GM23338 (cell line): ENCODE results near the gene MRPL52. TPM values are rescaled to one million over a fixed set of nuclear protein-coding genes. Genes with fewer than 3 reads are reported as not detected.
"Not testable (repeated sequence)": the region's sequence is repeated elsewhere in the genome, so short reads cannot be mapped to it uniquely, and the experiment has no call there.

Experiments used
- ATAC-seq: fragments of 200-7000 bp; cut with Tn5 transposase; 3 replicates; pipeline ENCODE4 v1.9.1; 2020
- DNase-seq: peaks from one replicate; pipeline ENCODE4 v3.0.0-alpha.2; 2015; ENCODE audit warnings: low spot score
- H2AFZ ChIP-seq: fragments of 200-600 bp; sonication (generic); 2 replicates; pipeline ENCODE4 v1.8.0; 2016; ENCODE audit warnings: antibody characterized with exemption, mild to moderate bottlenecking, moderate library complexity
- H3F3A ChIP-seq: fragments of 200-600 bp; sonication (generic); replicated peaks from 2 replicates; pipeline ENCODE4 v1.8.0; 2017; ENCODE audit warnings: antibody characterized with exemption, mixed run types, low read depth
- H3K27ac ChIP-seq: fragments of 200-600 bp; sonication (generic); 2 replicates; pipeline ENCODE4 v1.6.1; 2016; ENCODE audit warnings: low read depth
- H3K27me3 ChIP-seq: fragments of 200-600 bp; sonication (generic); 2 replicates; pipeline ENCODE4 v1.8.0; 2016; ENCODE audit warnings: mild to moderate bottlenecking, mixed run types, moderate library complexity; ENCODE audit not compliant: insufficient read depth
- H3K36me3 ChIP-seq: fragments of 200-600 bp; sonication (generic); 2 replicates; pipeline ENCODE4 v1.8.0; 2016; ENCODE audit warnings: mild to moderate bottlenecking; ENCODE audit not compliant: insufficient read depth
- H3K4me1 ChIP-seq: fragments of 200-600 bp; sonication (generic); 2 replicates; pipeline ENCODE4 v1.8.0; 2016; ENCODE audit warnings: mild to moderate bottlenecking, moderate library complexity; ENCODE audit not compliant: insufficient read depth
- H3K4me2 ChIP-seq: fragments of 200-600 bp; sonication (generic); 2 replicates; pipeline ENCODE4 v1.7.1; 2017; ENCODE audit warnings: mixed run types
- H3K4me3 ChIP-seq: fragments of 200-600 bp; sonication (generic); 2 replicates; pipeline ENCODE4 v1.6.1; 2016; ENCODE audit warnings: mixed run types
- H3K79me2 ChIP-seq: fragments of 200-600 bp; sonication (generic); replicated peaks from 2 replicates; pipeline ENCODE4 v1.8.0; 2017; ENCODE audit warnings: mild to moderate bottlenecking; ENCODE audit not compliant: insufficient read depth
- H3K9me2 ChIP-seq: fragments of 200-600 bp; sonication (generic); 2 replicates; pipeline ENCODE4 v1.8.0; 2017; ENCODE audit not compliant: insufficient read depth
- H4K20me1 ChIP-seq: fragments of 200-600 bp; sonication (generic); replicated peaks from 2 replicates; pipeline ENCODE4 v1.8.0; 2017; ENCODE audit warnings: mild to moderate bottlenecking; ENCODE audit not compliant: insufficient read depth
- H3K27ac Mint-ChIP-seq: 2 replicates; pipeline ENCODE4 v1.8.0; 2020; ENCODE audit warnings: inconsistent platforms, mild to moderate bottlenecking, moderate library complexity, mixed read lengths
- H3K27me3 Mint-ChIP-seq: 3 replicates; pipeline ENCODE4 v1.8.0; 2022; ENCODE audit warnings: low read depth, mild to moderate bottlenecking, moderate library complexity, mixed read lengths, inconsistent platforms; ENCODE audit not compliant: insufficient read depth, poor library complexity
- H3K36me3 Mint-ChIP-seq: 3 replicates; pipeline ENCODE4 v1.8.0; 2021; ENCODE audit warnings: low read depth, mild to moderate bottlenecking, inconsistent platforms, moderate library complexity, mixed read lengths
- H3K4me1 Mint-ChIP-seq: 3 replicates; pipeline ENCODE4 v1.8.0; 2020; ENCODE audit warnings: mild to moderate bottlenecking, inconsistent platforms, mixed read lengths
- H3K4me3 Mint-ChIP-seq: 3 replicates; pipeline ENCODE4 v1.8.0; 2021; ENCODE audit warnings: moderate library complexity, mild to moderate bottlenecking, inconsistent platforms, mixed read lengths
- H3K9me3 Mint-ChIP-seq: 3 replicates; pipeline ENCODE4 v1.8.0; 2020; ENCODE audit warnings: moderate library complexity, mild to moderate bottlenecking, inconsistent platforms, mixed read lengths
- ZNF331 ChIP-seq: fragments of 250-450 bp; sonication (Bioruptor Pico); IDR thresholded peaks from 2 replicates; pipeline ENCODE4 v1.5.0; 2020; ENCODE audit warnings: low read depth, mild to moderate bottlenecking, moderate library complexity
- polyA plus RNA-seq: library from polyadenylated mRNA; unstranded; fragments of >200 nt; fragmentation: Nextera tagmentation; extraction: Ambion mirVana; gene quantifications from 2 replicates; pipeline ENCODE4 v1.2.1, GENCODE V29; 2016
- total RNA-seq: library from RNA; depleted of rRNA; stranded (reverse); fragments of >200 nt; shearing (Covaris generic); gene quantifications from 2 replicates; pipeline ENCODE4 v1.2.3, GENCODE V29; 2014
- TF ChIP-seq, protein P1 (sequence below): fragments of 250-450 bp; sonication (Bioruptor Pico); IDR thresholded peaks from 2 replicates; pipeline ENCODE4 v1.5.0; 2020; ENCODE audit warnings: mild to moderate bottlenecking, moderate library complexity

Gene MRPL52
- total and polyA plus RNA-seq, 2 experiments from 2014 or later: 131 to 617 TPM

DNA sequence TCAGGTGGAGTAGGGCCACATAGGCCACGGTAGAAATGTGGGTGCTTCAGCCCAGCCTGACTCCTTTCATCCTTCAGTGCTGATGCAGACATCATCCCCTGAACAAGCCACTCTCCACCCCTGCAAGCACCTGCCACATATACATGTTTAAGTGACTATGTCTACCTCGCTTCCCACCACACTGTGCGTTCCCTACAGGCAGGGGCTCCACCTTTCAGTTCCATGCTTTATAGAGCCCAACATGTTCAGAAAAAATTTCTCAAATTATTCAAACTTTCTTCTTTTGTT is 26.1 kb upstream of the MRPL52 start:
- Histone ChIP-seq H2AFZ (no peak overlapping the region), H3K27me3 (no peaks in the 10 kb centered on the region), H3K4me2 (no peak overlapping the region), H3K4me1 (peaks cover 6% of the 10 kb centered on the region), H3K4me3 (no peak overlapping the region), H4K20me1 (no peaks in the 10 kb centered on the region), H3K36me3 (no peaks in the 10 kb centered on the region), H3K27ac (no peak overlapping the region), H3K9me2 (0 out of 2 replicates have a peak, but pooled peaks cover under 1% of the 10 kb centered on the region), H3K79me2 (no peaks in the 10 kb centered on the region), H3F3A (no peaks in the 10 kb centered on the region; the same call in 1 of the 2 replicates)
- no peak for DNase-seq
- Mint-ChIP-seq H3K36me3 (no peaks in the 10 kb centered on the region), H3K4me1 (peaks cover 6% of the 10 kb centered on the region), H3K4me3 (no peak overlapping the region), H3K27me3 (peaks cover 4% of the 10 kb centered on the region), H3K9me3 (no peaks in the 10 kb centered on the region), H3K27ac (no peak overlapping the region)
- no peak for ATAC-seq
- TF ChIP-seq, protein P1, sequence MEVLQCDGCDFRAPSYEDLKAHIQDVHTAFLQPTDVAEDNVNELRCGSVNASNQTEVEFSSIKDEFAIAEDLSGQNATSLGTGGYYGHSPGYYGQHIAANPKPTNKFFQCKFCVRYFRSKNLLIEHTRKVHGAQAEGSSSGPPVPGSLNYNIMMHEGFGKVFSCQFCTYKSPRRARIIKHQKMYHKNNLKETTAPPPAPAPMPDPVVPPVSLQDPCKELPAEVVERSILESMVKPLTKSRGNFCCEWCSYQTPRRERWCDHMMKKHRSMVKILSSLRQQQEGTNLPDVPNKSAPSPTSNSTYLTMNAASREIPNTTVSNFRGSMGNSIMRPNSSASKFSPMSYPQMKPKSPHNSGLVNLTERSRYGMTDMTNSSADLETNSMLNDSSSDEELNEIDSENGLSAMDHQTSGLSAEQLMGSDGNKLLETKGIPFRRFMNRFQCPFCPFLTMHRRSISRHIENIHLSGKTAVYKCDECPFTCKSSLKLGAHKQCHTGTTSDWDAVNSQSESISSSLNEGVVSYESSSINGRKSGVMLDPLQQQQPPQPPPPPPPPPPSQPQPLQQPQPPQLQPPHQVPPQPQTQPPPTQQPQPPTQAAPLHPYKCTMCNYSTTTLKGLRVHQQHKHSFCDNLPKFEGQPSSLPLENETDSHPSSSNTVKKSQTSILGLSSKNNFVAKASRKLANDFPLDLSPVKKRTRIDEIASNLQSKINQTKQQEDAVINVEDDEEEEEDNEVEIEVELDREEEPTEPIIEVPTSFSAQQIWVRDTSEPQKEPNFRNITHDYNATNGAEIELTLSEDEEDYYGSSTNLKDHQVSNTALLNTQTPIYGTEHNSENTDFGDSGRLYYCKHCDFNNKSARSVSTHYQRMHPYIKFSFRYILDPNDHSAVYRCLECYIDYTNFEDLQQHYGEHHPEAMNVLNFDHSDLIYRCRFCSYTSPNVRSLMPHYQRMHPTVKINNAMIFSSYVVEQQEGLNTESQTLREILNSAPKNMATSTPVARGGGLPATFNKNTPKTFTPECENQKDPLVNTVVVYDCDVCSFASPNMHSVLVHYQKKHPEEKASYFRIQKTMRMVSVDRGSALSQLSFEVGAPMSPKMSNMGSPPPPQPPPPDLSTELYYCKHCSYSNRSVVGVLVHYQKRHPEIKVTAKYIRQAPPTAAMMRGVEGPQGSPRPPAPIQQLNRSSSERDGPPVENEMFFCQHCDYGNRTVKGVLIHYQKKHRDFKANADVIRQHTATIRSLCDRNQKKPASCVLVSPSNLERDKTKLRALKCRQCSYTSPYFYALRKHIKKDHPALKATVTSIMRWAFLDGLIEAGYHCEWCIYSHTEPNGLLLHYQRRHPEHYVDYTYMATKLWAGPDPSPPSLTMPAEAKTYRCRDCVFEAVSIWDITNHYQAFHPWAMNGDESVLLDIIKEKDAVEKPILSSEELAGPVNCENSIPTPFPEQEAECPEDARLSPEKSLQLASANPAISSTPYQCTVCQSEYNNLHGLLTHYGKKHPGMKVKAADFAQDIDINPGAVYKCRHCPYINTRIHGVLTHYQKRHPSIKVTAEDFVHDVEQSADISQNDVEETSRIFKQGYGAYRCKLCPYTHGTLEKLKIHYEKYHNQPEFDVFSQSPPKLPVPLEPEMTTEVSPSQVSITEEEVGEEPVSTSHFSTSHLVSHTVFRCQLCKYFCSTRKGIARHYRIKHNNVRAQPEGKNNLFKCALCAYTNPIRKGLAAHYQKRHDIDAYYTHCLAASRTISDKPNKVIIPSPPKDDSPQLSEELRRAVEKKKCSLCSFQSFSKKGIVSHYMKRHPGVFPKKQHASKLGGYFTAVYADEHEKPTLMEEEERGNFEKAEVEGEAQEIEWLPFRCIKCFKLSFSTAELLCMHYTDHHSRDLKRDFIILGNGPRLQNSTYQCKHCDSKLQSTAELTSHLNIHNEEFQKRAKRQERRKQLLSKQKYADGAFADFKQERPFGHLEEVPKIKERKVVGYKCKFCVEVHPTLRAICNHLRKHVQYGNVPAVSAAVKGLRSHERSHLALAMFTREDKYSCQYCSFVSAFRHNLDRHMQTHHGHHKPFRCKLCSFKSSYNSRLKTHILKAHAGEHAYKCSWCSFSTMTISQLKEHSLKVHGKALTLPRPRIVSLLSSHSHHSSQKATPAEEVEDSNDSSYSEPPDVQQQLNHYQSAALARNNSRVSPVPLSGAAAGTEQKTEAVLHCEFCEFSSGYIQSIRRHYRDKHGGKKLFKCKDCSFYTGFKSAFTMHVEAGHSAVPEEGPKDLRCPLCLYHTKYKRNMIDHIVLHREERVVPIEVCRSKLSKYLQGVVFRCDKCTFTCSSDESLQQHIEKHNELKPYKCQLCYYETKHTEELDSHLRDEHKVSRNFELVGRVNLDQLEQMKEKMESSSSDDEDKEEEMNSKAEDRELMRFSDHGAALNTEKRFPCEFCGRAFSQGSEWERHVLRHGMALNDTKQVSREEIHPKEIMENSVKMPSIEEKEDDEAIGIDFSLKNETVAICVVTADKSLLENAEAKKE (CRISPR knock-in tag): no peak
- TF ChIP-seq ZNF331 (CRISPR knock-in tag): no peak

DNA sequence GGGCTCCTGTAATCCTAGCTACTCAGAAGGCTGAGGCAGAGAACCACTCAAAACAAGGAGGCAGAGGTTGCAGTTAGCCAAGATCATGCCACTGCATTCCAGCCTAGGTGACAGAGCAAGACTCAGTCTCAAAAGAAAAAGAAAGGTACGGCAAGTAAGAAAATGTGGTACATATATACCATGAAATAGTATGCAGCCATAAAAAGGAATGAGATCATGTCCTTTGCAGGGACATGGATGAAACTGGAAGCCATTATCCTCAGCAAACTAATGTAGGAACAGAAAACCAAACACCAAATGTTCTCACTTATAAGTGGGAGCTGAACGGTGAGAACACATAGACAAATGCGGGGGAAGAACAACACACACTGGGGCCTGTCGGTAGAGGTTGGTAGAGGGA is 24.5 kb upstream of the MRPL52 start:
- not testable (repeated sequence) for H3K4me1 Mint-ChIP-seq, H3K4me3 Mint-ChIP-seq, H3K4me1 ChIP-seq, H3K9me3 Mint-ChIP-seq, H3K27me3 ChIP-seq, H4K20me1 ChIP-seq, ATAC-seq, H3K4me2 ChIP-seq, DNase-seq, H3K4me3 ChIP-seq, H3K27ac Mint-ChIP-seq, H3K36me3 Mint-ChIP-seq, H3K27me3 Mint-ChIP-seq, H3K9me2 ChIP-seq, H3F3A ChIP-seq, H3K79me2 ChIP-seq, H3K36me3 ChIP-seq, H2AFZ ChIP-seq, H3K27ac ChIP-seq
